Measurements from ENCODE around the gene SRSF3.

GRCh38 chr6:36626636-36627035 is 32.5 kb downstream of the SRSF3 start:
- TF ChIP-seq CTCF (conservative IDR thresholded peaks at IDR 0.05 in 1 of 2, IDR thresholded peaks at IDR 0.05 in 1 of 2; ENCODE audit: extremely low read depth in 1 of 2, insufficient read depth in 1 of 2, low read depth in 1 of 2, low read length in 2 of 2) (no peak), EZH2 (IDR thresholded peaks at IDR 0.05; ENCODE audit: borderline replicate concordance, low read length) (no peak)

Measured in mammary epithelial cell (primary cell).